Peyer's patch (tissue), 4 donors: Measurements from ENCODE around the gene ZNF526.

Source experiments
- POLR2A ChIP-seq, 2 donors: fragments of 450-650 bp; IDR thresholded peaks; one replicate each; pipeline ENCODE4 v1.5.1; 2017; ENCODE audit warnings: antibody characterized with exemption in 2 of 2, mild to moderate bottlenecking in 2 of 2, moderate library complexity in 2 of 2
- TF ChIP-seq, protein P1 (sequence below), 6 experiments: fragments of 450-650 bp in 4 of 6; fragments of 200-600 bp in 2 of 6; sonication (generic) in 1 of 6; IDR thresholded peaks; one replicate each; pipeline ENCODE4 v1.5.1; 2017 to 2019; ENCODE audit warnings: antibody characterized with exemption in 6 of 6, mild to moderate bottlenecking in 3 of 6, moderate library complexity in 1 of 6

DNA sequence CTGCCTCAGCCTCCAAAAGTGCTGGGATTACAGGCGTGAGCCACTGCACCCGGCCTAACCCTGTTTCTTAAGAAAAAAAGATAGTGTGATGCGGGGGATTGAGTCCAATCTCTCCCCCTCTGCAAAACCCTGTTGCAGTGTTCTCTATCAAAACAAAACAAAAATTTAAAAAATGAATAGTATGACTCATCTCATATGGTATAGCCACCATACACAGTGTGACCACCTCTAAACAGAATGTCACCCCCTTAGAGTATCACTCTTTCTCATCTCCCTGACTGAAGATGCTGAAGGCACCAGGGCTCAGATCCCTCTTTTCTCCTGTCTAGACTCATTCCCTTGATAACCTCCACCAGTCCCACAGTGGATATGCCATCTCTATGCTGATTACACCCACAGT is 41.7 kb downstream of the ZNF526 start:
- TF ChIP-seq, protein P1, sequence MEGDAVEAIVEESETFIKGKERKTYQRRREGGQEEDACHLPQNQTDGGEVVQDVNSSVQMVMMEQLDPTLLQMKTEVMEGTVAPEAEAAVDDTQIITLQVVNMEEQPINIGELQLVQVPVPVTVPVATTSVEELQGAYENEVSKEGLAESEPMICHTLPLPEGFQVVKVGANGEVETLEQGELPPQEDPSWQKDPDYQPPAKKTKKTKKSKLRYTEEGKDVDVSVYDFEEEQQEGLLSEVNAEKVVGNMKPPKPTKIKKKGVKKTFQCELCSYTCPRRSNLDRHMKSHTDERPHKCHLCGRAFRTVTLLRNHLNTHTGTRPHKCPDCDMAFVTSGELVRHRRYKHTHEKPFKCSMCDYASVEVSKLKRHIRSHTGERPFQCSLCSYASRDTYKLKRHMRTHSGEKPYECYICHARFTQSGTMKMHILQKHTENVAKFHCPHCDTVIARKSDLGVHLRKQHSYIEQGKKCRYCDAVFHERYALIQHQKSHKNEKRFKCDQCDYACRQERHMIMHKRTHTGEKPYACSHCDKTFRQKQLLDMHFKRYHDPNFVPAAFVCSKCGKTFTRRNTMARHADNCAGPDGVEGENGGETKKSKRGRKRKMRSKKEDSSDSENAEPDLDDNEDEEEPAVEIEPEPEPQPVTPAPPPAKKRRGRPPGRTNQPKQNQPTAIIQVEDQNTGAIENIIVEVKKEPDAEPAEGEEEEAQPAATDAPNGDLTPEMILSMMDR (IDR thresholded peaks at IDR 0.05) = no peak
- TF ChIP-seq POLR2A (IDR thresholded peaks at IDR 0.05) = no peak
